NCI-H510A treated with DMSO at 0.1 percent for 48 hours (cell line): ENCODE results near the gene RBM19.

Experiments
- DNase-seq: peaks from one replicate; lab custom pipeline; 2025; lab: John Stamatoyannopoulos, UW

Gene RBM19

DNA sequence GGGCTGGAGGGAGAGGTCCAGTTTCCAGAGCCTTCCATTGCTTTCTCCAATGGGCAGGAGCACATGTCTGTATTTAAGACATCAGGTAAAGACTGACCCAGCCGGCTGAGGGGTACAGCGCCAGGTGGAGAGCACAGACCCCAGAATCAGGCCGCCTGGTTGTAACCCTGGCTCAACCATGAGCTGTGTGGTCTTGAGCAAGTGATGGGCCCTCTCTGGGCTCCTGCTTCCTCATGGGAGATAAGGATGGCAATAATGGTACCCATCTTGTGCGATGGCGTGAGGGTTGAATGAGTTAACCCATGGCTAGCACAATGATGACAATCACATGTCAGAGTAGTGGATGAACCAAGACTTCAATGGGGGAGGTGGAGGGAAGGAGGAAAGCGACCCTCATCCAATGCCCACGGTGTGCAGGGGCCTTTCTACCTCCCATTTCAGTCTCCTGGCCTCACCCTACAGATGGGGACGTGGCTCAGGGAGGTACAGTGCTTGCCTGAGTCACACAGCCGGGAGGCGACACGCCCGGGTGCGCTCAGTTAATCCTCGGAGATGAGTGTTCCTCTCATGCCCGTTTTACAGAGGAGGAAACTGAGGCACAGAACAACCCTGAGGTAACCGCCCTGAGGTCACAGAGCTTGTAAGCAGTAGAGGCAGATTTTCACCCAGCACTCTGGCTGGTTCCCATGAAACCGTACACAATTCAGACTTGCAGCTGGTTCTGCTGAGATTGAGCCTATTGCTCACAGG, 163.9 kb downstream of the RBM19 start:
- no peak for DNase-seq

DNA sequence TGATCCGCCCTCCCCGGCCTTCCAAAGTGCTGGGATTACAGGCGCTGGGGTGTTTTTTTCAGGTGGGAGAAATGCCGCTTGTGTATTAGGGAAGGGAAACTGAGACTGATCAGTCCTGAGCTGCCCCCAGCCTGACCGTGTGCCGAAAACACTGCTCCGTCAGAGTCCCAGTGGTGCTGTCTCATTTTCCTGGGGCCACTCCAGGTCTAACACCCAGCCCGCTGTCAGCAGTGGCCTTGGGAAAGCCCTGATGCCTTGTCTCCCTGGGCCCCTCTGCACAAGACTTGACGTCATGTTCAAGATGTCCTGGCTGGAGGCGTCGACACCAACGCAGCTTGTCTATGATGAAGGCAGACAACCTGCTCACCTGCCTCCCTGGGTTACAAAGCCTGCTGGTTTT, 165.9 kb downstream of the RBM19 start:
- DNase-seq: no peak

DNA sequence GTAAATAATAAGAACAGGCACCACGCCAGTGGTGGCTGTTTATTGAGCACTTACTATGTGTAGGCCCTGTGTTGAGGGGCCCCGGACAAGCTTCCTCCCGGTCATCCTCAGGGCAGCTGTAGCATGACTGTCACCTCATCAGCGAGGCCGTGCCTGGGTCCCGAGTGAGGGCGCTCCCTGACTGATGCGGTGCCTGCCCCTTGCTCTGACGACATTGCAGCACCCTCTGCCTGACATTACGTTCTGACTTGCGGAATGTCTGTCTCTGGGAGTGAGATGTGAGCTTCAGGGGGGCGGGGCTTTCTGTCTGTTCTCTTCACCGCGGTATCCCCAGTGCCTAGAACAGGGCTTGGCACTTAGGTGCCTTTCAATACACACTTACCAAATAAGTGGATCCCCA, 167.6 kb downstream of the RBM19 start:
- no peak for DNase-seq

DNA sequence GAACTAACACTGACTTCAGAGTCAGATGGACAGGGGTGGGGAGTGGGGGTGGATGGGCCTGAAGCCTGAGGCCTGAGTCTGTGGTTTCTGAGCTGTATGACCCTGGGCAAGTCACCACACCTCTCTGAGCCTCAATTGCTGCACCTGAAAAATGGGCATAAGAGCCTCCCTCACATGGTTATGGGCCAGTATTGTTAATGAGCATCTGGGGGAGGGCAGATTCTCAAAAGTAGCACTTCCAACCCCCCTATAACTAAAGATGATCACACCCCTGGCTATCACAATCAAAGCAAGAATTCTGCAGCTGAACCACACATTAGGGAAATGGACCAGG, 168.6 kb downstream of the RBM19 start:
- no peak for DNase-seq

DNA sequence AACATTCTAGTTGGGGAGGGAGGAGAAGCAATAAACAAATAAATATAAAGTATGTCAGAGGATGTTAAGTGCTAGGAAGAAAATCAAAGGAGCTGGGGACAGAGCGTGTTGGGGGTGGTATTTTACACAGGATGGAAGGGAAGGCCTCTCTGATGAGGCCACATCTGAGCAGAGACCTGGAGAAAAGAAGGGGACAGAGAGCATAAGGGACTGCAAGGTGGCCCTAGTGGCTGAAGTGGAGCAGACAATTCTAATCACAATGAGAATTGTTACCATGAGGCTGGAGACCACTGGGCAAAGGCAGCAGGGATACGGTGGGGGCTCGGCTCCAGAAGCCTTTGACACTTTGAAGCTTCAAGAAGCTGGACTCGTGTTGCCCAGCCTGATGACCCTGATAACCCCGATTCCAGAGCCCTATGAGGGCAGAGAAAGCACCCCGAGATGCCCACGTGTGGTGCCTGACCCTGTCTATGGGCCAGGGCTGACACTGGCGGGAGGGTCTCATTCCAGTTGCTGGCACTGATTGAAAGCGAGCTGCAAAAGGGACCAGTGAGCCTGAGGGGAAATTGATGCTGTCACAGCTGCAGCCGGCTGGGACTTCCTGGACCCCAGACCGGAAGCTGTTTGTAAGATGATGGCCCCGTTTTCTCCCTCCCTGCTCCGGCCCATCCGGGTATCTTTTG, 169.1 kb downstream of the RBM19 start:
- DNase-seq: no peak

DNA sequence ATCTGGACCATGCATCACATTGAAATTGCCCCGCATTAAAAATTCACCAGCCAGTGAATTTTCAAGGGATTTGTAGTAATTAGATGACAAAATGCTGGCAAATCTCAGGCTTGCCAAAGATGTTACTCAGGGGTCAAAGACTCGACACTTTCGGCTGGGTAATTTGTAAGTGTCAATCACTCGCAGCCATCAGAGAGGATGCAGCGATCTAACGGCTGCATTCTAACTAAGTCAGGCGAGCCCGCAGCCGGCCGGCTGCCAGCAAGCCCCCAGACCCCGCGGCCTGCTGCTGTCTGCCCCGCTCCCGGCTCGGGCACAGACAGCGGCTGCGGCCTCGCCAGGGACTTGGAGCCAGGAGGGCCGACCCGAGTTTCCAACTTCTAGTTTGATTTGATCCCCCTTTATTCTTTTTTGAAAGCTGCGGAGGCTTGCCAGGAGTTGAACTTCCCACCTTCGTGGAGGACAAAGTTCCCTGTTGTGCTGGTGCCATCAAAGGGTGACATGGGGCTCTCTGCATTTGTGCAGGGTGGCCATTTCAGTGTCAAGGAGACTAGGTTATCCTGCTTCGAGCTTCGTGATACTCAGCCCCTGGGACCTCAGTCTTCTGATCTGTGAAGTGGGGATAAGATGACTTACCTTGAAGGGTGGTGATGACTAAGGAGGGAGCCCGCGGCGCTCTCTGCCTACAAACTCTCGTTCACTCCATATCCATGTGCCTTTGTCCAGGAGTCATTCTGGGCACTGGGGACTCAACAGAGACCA, 169.9 kb downstream of the RBM19 start:
- DNase-seq: no peak

DNA sequence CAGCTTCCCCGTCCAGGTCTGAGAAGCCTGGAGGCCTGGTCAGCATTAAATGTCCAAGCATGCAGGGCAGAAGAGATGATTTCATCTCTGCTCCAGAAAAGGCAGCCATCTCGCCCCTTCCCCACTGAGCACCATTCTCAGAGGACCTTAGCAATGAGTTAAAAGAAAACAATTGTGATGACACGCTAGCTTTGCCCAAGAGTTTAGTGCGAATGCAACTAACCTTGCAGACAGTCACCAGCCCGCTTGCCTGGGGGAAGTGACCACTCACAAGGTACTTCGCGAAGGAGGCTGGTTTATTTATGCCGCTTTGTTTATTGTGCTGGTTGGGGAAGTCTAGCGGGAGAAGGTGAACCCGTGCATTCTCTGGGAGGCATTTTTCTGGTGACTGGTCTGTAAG, 170.7 kb downstream of the RBM19 start:
- no peak for DNase-seq

DNA sequence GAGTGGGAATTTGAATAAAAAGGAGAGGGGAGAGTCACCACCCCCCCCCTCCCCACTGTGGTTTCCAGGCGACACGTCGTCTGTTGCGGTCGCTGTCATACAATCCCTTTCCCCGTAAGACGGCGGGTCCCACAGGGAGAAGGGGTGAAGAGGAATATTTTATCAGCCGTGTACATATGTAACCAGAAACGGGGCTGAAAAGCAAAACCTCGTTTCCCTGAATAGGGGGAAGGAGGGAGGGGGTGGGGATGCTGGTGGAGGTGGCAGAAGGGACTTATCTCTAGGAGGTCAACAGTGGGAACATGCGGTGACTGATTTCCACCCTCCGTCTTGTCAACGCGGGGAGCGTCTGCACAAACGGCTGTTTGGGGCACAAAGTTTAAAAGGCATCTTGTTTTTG, 171.4 kb downstream of the RBM19 start:
- no peak for DNase-seq

DNA sequence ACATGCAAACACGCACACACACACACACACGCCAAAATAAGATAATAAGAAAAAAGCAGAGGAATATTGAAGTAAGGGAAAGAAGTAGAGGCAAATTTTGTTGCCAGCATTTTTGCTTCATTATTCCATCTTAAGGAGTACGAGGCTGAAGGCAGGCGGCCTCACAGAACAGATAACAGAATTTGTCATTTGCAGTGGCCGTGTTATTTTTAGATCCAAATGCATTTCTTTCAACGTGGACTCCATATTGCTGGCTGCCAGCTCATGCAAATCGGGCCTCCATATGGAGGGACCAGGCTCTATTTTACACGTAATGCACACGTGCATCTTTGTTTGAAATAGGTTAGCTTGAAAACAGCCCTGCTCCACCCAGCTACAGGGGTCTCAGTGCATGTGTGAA, 172.9 kb downstream of the RBM19 start:
- DNase-seq: no peak

DNA sequence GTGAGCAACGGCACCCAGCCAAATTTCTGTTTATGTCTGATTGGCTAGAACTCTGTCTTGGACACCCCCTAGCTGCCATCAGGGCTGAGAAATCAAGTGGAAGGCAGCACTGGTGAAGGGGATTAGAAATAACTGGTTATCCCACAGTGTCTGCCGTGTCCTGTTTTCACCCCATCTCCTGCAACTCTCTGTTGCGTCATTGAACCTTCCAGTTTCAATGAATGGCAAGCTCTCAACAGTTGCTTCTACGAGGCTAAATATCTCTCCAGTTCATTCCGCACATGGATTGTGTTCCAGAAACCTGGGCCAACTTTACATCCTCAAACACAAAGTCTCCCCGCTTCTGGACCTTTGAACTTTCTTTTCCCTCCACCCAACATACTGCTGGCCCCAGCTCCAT, 173.7 kb downstream of the RBM19 start:
- no peak for DNase-seq

DNA sequence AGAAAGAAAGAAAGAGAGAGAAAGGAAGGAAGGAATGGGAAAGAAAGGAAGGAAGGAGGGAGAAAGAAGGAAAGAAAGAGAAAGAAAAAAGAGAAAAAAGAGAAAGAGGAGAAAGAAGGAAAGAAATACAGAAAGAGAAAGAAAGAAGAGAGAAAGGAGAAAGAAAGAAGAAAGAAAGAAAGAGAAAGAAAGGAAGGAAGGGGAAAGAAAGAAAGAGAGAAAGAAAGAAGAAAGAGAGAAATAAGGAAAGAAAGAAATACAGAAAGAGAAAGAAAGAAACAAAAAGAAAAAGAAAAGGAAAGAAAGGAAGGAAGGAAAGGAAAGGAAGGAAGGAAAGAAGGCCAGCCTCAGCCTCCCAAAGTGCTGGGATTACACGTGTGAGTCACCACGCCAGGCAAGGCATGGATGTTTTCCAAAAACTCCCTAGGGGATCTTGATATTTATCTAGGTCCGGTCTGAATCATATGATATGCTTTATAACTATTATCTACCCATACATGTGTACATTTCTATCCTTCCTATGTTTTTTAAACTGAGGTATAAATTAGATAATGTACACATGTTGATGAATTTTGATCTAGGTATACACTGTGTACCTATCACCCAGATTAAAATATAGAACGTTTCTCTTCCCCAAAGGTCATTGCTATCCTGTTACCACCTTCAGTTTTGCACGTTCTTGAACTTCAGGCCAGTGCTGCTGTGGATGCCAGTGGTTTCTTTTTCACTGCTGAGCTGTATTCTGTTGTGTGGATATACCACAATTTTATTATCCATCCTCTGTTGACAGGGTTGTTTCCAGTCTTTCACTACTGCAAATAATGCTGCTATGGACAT, 177.9 kb downstream of the RBM19 start:
- no peak for DNase-seq

DNA sequence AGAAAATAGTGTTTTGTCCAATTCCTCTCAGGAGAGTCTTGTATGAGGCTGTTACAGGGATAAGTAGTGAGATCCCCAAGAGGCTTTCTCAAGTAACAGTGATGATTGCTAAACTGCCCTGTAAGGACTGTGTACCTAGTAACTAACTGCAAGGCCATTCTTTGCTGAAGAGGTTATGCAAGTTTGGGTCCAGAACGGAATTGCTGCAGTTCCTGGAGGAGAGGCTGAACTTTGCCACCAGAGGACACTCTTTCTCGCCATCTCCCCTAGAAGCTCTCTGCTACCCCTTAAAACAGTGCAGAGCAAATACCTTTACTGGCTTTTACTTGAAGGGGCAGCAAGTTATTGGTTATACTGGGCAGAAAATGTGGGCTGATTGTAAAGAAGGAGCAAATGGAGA, 180.0 kb downstream of the RBM19 start:
- DNase-seq: no peak

DNA sequence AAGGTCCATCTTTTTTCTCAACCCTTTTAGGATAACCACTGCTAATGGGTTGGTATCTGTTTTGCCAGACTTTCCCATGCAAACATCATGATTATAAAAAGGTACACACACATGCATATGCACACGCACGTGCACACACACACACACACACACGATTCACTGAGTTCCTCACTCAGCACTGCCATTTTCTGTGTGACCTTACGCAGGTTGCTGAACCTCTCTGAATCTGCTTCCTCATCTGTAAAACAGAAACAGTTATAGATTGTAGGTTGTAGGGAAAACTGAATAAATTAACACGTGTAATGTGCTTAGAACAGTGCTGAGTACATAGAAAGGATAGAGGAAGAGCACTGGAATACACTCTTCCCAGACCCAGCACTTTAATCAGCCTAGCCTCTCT, 182.3 kb downstream of the RBM19 start:
- no peak for DNase-seq

DNA sequence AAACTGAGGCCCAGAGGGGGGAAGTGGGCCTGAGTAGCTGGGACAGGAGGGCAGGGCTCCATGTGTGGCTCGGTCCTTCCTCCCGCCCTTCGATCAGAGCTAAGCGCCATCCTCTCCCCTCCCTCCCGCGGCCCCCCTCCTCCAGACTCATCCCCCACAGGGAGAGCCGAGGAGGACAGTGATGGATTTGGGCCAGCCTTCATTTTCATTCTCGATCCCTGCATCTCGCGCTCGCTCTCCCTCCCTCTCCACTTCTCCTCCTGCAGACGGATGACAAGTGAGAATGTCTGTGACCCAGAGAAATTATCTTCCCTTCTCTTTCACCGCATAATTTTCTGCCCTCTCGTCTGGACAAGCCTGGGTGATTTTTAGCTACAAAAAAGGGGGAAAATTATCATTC, 183.3 kb downstream of the RBM19 start:
- no peak for DNase-seq

DNA sequence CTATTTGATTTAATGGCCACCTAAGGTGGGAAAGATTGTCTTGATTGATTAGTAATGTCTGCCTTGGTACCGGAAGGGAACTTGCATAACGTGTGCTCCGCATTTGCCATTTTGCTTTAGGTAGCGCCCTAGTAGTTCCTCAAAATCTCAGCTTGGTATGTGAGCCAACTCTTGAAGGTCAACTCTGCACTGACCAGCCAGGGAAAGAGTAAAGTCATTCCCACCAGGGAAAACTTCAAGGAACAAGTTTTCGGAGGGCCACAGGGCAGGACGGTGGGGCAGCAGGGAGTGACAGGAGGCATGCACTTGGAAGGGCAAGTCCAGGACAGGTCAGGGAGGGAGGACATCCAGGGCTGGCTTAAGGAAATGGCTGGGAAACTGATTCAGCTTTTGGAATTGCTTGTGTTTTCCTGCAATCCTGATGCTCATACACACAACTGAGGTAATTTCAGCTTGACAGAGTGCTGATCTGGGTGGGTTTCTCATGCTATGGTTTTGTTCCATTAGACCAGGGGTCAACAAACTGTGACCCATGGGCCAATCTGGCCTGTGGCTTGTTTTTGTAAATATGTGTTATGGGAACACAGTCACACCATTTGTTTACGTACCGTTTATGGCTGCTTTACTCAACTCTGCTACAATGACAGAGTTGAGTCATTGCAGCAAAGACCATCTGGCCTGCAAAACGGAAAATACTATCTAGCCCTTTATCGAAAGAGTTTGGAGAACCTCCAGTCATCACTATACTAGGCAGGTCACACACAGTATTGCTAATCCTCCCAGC, 184.5 kb downstream of the RBM19 start:
- DNase-seq: no peak

DNA sequence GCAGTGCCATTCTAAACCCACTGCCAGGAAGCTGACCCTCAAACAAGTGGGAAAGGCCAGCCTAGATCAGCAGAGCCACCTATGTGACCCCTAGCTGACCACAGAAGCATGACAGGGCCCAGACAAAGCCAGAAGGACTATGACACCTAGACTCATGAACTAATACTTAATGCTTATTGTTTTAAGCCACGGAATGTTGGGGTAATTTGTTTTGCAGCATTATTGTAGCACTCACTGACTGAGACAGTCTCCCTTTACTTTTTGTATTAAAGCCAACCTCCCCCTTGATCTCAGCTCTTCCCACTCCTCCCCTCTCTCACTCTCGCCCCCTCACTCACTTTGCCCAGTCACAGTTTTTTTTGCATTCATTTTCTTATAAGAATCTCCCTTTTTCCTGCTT, 186.4 kb downstream of the RBM19 start:
- no peak for DNase-seq

DNA sequence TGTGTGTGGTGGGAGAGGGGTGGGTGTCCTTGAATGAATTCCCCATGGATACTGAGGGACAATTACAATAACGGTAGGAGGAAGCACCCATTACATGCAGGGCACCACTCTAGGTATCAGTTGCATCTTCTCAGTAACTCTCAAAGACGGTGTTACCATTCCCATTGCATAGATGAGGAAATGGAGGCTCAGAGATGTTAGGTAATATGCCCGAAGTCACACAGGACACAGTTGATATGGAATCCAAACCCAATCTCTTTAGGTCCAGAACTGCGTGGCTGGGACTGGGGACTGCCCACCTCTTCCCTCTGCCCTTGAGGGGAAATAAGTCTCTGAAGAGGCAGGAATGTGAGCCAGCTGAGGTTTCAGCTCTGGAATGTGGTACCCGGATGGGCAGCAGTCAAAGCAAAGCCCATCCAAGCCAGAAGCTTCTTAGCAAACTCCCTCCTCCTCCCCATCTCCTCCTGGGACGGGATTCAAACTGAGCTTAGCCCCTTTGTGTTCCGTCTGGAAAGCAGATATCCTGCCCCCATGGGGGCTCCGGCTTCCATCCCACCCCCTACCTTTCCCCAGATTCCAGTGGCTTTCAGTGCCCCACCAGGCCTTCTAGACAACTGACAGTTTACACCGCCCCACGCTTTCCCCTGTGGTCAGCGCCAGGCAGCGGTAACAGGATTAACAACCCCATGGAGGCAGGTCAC, 187.5 kb downstream of the RBM19 start:
- no peak for DNase-seq

DNA sequence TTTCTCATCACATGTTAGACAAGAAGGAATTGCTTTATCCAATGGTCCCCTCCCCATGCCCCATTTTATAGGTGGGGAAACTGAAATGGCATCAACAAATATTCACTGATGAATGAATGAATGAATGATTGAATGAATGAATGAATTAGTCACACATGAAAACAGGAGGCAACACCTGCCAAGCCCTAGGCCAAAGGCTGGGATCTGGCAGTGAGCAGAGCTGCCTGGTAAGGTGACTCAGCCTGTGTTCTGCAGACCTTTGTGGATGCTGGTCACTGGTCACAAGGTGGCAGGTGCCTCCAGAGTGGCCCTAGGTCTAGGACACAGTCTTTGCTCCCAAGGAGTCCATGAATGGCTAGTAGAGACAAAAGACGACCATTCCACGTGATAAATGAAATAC, 188.4 kb downstream of the RBM19 start:
- DNase-seq: no peak

DNA sequence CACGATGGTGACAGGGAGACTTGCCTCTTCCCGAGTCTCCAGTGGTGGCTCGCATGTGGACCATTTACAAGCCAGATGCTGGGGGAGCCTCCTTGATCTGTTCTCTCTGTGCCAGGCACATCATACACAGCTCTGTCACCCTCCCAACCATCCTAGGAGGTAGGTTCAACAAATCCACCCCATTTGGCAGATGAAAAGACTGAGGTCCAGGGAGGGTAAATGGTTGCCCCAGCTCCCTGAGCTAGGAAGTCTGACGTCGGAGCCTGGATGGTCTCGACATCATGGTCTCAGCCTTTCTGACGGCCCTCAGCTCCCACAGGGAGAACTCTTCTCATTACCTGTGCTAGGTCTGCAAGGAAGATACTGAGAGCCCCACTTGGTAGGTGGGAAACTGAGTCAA, 189.6 kb downstream of the RBM19 start:
- no peak for DNase-seq

DNA sequence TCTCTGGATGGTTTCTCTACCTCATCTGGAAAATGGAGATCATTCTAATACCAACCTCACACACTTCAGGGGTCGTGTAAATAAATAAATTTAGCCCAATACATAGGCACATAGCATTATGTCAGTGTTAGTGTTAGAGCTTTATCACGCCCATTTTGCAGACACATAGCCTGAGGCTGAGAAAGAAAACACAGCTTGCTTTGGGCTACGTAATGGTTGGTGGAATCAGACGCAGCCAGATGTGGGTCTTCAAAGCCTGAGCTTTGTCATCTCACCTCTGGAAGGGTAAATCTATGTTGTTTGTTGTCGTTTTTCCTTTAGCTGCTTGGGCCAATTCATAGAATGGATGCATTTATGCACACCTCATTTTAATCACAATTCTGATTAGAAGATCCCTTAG, 191.6 kb downstream of the RBM19 start:
- no peak for DNase-seq

DNA sequence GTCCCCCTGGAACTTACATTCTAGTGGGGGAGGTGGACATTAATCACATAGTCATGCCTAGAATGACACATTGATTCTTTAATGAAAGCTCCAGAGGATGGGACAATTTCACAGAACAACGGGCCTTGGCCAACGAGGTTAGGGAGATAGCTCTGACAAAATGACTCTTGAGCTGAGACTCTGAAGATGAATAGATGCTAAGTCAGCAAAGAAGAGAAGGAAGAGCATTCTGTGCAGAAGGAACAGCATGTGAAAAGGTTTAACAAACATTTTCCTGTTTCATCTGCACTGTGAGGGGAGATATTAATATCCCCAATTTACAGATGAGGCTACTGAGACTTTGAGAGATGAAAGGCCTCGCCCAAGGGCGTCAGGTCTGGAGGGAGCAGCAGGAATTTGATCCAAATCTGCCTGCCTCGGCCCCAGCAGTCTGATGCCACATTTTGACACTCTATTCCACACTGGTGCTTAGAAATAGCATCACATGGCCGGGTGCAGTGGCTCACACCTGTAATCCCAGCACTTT, 193.6 kb downstream of the RBM19 start:
- no peak for DNase-seq
